NOMO-1 treated with dmso at 0.1 percent for 144 hours (cell line): ENCODE data around the gene ALDH1A3.

ENCODE experiments used
- DNase-seq: peaks from one replicate; lab custom pipeline; 2025; ENCODE audit not compliant: unreplicated experiment; lab: John Stamatoyannopoulos, UW

The ALDH1A3 gene

DNA sequence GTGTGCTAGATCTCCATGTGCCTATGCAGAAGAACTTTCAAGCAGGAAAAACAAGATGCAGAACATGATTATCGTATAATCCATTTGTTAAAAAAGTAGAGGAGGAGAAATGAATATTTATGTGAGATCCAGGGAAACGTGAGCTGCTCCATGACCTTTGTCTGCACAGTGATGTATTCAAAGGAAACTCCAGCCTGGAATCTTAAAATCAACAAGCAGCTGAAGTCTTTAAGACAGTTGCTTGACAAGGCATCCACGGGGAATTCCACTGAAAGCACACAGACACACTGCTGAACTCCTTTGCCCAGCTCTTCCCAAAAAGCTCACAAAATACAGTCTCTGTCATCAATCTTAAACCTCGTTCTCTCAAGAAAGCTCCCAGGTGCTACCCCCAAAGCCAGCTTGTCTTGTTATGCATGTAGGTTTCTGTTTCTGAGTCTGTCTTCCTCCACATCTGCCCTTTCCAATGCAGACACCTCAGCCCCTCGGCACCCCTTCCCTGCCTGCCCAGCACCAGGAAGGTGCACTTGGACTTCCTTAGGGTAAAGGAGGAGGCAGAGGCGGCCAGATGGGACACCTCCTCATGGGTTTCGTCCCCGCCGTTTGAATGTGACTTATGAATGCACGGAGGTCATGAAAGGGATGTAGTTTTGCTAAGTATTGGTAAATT is 68.3 kb downstream of the ALDH1A3 start:
- no peak for DNase-seq

DNA sequence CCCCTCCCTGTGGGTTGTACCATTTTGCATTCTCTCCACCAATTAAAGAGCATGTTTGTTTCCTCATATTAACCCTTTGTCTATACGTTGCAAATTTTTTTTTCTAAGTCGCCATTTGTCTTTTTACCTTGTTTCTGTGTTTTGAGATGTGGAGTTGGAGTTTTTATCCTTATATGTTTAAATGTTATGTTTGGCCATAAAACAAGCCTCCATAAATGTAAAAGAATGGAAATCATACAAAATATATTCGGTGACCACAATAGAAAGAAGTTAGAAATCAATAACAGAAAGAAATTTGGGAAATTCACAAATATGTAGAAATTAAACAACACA is 68.8 kb downstream of the ALDH1A3 start:
- no peak for DNase-seq

DNA sequence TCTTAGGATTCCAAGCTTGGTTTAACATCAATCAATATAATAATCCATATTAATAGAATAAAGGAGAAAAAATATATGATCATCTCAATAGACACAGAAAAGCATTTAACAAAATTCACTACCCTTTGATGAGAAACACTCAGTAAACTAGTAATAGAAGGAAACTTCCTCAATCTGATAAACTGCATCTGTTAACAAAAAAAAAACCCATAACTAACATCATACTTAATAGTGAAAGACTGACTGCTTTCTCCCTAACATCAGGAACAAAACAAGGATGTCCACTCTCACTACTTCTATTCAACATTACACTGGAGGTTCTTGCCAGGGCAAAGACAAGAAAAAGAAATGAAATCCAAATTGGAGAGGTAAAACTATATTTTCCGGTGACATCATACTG is 70.1 kb downstream of the ALDH1A3 start:
- DNase-seq = no peak

DNA sequence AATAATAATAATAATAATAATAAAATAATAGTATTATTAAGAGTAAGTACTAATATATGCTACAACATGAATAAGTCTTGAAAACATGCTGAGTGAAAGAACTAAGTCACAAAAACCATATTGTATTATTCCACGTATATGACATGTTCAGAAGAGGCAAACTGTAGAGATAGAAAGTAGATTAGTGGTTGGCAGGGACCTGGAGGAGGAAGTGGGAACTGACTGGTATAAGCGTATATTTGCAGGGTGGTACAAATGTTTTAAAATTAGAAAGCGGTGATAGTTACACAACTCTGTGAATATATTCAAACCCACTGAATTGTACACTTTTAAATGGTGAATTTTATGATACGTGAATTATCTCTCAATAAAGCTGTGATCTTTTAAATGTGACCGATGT is 72.3 kb downstream of the ALDH1A3 start:
- peak; percentile 63 for DNase-seq

DNA sequence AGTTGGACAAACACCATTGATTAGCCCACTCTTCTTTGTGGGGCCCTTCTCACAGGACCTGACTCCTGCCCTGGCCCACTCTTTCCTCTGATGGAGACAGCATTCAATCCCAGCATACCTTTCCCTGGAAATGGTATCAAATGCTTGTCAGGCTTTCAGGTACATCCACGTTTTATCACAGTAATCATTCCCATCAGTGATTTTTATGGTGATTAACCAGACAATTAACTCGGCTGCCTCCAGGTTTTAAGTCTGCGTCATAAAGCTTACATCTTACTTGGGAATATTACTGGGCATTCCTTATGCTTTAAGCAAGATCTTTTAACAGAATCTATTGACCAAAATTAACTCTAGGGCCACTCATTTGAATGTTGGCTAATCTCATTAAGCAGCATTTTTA is 72.9 kb downstream of the ALDH1A3 start:
- no peak for DNase-seq

DNA sequence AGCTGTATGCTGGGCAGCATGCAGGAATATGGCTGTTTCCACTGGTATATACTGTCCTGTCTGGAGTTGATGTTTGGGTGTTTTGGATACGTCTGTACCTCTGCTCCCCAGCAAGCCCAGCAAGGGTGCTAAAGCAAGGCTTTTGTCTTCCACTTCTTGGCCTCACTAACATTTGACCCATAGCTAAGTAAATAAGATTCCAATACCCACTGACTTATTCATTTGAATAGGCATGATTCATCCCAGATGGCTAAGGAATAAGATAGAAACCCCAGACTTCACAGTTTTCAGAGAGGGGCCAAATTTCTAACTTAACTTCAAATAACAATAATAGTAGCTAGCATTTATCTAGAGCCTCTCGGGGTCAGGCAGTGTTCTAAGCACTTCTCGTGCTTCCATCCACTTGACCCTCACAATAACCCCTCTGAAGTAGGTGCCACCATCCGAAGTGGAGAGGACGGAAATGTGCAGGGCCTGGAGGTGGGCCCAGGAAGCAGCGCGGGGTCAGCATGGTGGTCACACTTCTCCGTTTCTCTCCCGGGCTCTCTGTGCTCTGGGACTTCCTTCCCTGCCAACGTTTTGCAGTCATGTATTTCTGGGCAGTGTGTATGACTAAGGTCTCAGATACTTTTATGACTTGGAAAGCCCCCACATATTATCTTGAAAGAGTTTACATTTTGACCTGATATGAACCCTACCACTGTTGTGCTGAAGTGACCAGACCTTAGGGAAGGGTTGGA is 78.9 kb downstream of the ALDH1A3 start:
- DNase-seq = no peak

DNA sequence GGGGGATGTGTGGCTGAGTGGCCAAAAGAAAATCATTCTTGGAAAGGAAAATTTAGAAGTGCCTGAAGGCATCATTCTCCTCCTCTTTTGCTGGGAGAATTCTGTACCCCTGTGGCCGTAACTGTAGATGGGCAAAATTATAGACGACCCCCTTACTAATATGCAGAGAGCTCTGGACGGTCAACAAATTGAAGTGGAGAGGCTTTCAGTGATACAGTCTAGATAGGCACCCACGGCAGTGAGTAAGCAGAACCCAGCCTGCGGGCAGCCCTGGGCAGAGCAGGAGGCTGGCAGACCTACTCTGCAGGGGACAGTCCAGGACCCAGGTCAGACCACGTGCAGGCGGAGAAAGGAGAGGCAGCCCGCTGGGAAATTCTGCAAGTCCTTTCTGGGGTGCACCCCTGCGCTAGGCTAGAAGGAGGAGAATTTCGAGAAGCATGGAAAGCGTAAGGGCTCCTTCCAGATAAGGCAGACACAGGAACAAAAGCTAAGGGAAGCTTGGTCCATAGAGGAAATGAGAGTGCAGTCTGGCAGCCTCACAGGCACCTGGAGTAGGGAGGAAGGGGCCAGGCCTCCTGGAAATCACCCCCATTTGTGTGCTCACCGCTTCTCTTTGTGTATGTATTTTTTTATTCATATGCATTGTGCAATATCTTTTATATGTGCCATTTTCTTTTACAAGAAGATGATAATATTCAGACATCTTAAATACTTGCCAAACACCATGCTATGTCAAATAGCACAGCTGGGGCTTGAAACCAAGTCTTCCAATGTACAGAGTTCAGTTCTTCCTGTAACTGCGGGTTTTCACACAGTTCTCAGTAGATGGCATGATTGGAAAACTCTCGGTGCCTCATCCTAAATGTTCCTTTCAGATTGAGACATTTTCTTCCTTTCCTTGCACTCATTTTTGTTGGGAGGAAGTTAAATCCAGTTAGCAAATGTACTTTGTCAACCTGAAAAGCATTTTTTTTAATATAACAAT is 79.7 kb downstream of the ALDH1A3 start:
- no peak for DNase-seq
